GM18951 (cell line): ENCODE measurements around the gene TPD52L1.
"Not testable (repeated sequence)": the region's sequence is repeated elsewhere in the genome, so short reads cannot be mapped to it uniquely, and the experiment has no call there.

Source experiments
- POLR2A ChIP-seq: IDR thresholded peaks from 4 replicates; pipeline ENCODE4 v1.6.1; 2011; ENCODE audit warnings: mild to moderate bottlenecking; ENCODE audit not compliant: insufficient read length, insufficient read depth; ENCODE audit errors: extremely low read depth
- in situ Hi-C: fragments of 300-500 bp; cut with MboI; formaldehyde crosslinking; loops from one replicate; pipeline ENCODE4 v1.12.0; 2022; ENCODE audit warnings: low sequenced_read_pairs, mixed read lengths, inconsistent platforms; ENCODE audit not compliant: unreplicated experiment

TPD52L1 gene

GRCh38 chr6:125123468-125124048 lies 30.0 kb upstream of the TPD52L1 start:
- no peak for TF ChIP-seq POLR2A
- in situ Hi-C loops, result no loop called here

- no peak for TF ChIP-seq POLR2A
- in situ Hi-C loops, result no loop called here
These were observed 29.4 kb upstream of the TPD52L1 start for GRCh38 chr6:125124049-125124669.

- in situ Hi-C loops, result not testable (repeated sequence)
These were observed 27.7 kb upstream of the TPD52L1 start for GRCh38 chr6:125125856-125126255.

GRCh38 chr6:125129354-125129753 lies 24.2 kb upstream of the TPD52L1 start:
- in situ Hi-C loops, result no loop called here
- no peak for TF ChIP-seq POLR2A

GRCh38 chr6:125132058-125132457 lies 21.5 kb upstream of the TPD52L1 start:
- in situ Hi-C loops, result no loop called here
- no peak for TF ChIP-seq POLR2A

- TF ChIP-seq POLR2A, result no peak
- in situ Hi-C loops, result no loop called here
These were observed 17.2 kb upstream of the TPD52L1 start for GRCh38 chr6:125136378-125136777.

- no peak for TF ChIP-seq POLR2A
- in situ Hi-C loops, result no loop called here
These were observed 15.5 kb upstream of the TPD52L1 start for GRCh38 chr6:125138083-125138482.

GRCh38 chr6:125140808-125141207 lies 12.8 kb upstream of the TPD52L1 start:
- in situ Hi-C loops, result no loop called here
- no peak for TF ChIP-seq POLR2A

- no peak for TF ChIP-seq POLR2A
- in situ Hi-C loops, result no loop called here
These were observed 11.0 kb upstream of the TPD52L1 start for GRCh38 chr6:125142618-125143017.

GRCh38 chr6:125144822-125145221 lies 8.8 kb upstream of the TPD52L1 start:
- no peak for TF ChIP-seq POLR2A
- in situ Hi-C loops, result no loop called here

- TF ChIP-seq POLR2A, result no peak
- in situ Hi-C loops, result no loop called here
These were observed 4.1 kb upstream of the TPD52L1 start for GRCh38 chr6:125149256-125150144.

GRCh38 chr6:125151700-125152099 lies 1.9 kb upstream of the TPD52L1 start:
- in situ Hi-C loops, result no loop called here
- TF ChIP-seq POLR2A, result no peak

GRCh38 chr6:125154118-125154760 lies 666 bp downstream of the TPD52L1 start:
- in situ Hi-C loops, result no loop called here
- TF ChIP-seq POLR2A, result no peak
